IPS-15b (cell line): Measurements from ENCODE around the gene GNAO1.

Source experiments
- H3K27me3 ChIP-seq: one replicate; pipeline ENCODE4 v1.6.1; 2013; ENCODE audit warnings: low read length; ENCODE audit not compliant: control insufficient read depth, insufficient read depth
- H3K36me3 ChIP-seq: one replicate; pipeline ENCODE4 v1.6.1; 2013; ENCODE audit warnings: low read length; ENCODE audit not compliant: control insufficient read depth, insufficient read depth
- H3K4me1 ChIP-seq: one replicate; pipeline ENCODE4 v1.6.1; 2013; ENCODE audit warnings: mild to moderate bottlenecking, low read length; ENCODE audit not compliant: control insufficient read depth, insufficient read depth
- H3K4me3 ChIP-seq: one replicate; pipeline ENCODE4 v1.5.1; 2013; ENCODE audit warnings: low read depth, low read length
- H3K9ac ChIP-seq: one replicate; pipeline ENCODE4 v1.6.1; 2013; ENCODE audit warnings: low read depth, mild to moderate bottlenecking, low read length
- H3K9me3 ChIP-seq: one replicate; pipeline ENCODE4 v1.6.1; 2013; ENCODE audit warnings: mild to moderate bottlenecking, low read length; ENCODE audit not compliant: control insufficient read depth, insufficient read depth

Gene GNAO1

GRCh38 chr16:56282451-56282850 is 91.2 kb downstream of the GNAO1 start:
- no peaks in the 10 kb centered on the region for H3K9me3 ChIP-seq
- H3K4me1 ChIP-seq = peaks cover 21% of the 10 kb centered on the region
- no peaks in the 10 kb centered on the region for H3K27me3 ChIP-seq
- no peak overlapping the region for H3K4me3 ChIP-seq
- no peaks in the 10 kb centered on the region for H3K36me3 ChIP-seq
- H3K9ac ChIP-seq = no peak overlapping the region

- Histone ChIP-seq H3K9me3 (no peaks in the 10 kb centered on the region), H3K9ac (no peak overlapping the region), H3K4me1 (peaks cover 21% of the 10 kb centered on the region), H3K27me3 (no peaks in the 10 kb centered on the region), H3K36me3 (no peaks in the 10 kb centered on the region), H3K4me3 (no peak overlapping the region)
Observed at GRCh38 chr16:56284521-56284920, 93.2 kb downstream of the GNAO1 start.

- no peaks in the 10 kb centered on the region for H3K9me3 ChIP-seq
- H3K36me3 ChIP-seq = no peaks in the 10 kb centered on the region
- H3K27me3 ChIP-seq = no peaks in the 10 kb centered on the region
- H3K9ac ChIP-seq = no peak overlapping the region
- no peak overlapping the region for H3K4me3 ChIP-seq
- peaks cover 15% of the 10 kb centered on the region for H3K4me1 ChIP-seq
Observed at GRCh38 chr16:56286809-56287208, 95.5 kb downstream of the GNAO1 start.

- H3K36me3 ChIP-seq = no peaks in the 10 kb centered on the region
- no peak overlapping the region for H3K9ac ChIP-seq
- H3K9me3 ChIP-seq = no peaks in the 10 kb centered on the region
- peaks cover 3% of the 10 kb centered on the region for H3K4me1 ChIP-seq
- H3K27me3 ChIP-seq = no peaks in the 10 kb centered on the region
- H3K4me3 ChIP-seq = no peak overlapping the region
Observed at GRCh38 chr16:56288019-56288418, 96.7 kb downstream of the GNAO1 start.

GRCh38 chr16:56289416-56289815 is 98.1 kb downstream of the GNAO1 start:
- no peaks in the 10 kb centered on the region for H3K36me3 ChIP-seq
- peaks cover under 1% of the 10 kb centered on the region for H3K27me3 ChIP-seq
- no peak overlapping the region for H3K9ac ChIP-seq
- H3K9me3 ChIP-seq = no peaks in the 10 kb centered on the region
- H3K4me3 ChIP-seq = no peak overlapping the region
- H3K4me1 ChIP-seq = no peaks in the 10 kb centered on the region

- H3K9me3 ChIP-seq = no peaks in the 10 kb centered on the region
- H3K4me1 ChIP-seq = no peaks in the 10 kb centered on the region
- H3K4me3 ChIP-seq = no peak overlapping the region
- H3K36me3 ChIP-seq = no peaks in the 10 kb centered on the region
- peaks cover 3% of the 10 kb centered on the region for H3K27me3 ChIP-seq
- no peak overlapping the region for H3K9ac ChIP-seq
Observed at GRCh38 chr16:56289862-56290261, 98.6 kb downstream of the GNAO1 start.

GRCh38 chr16:56294014-56294413 is 102.7 kb downstream of the GNAO1 start:
- Histone ChIP-seq H3K36me3 (no peaks in the 10 kb centered on the region), H3K4me3 (no peak overlapping the region), H3K9me3 (no peaks in the 10 kb centered on the region), H3K4me1 (peaks cover 12% of the 10 kb centered on the region), H3K9ac (no peak overlapping the region), H3K27me3 (peaks cover 9% of the 10 kb centered on the region)

- no peak overlapping the region for H3K9ac ChIP-seq
- H3K9me3 ChIP-seq = no peaks in the 10 kb centered on the region
- H3K4me3 ChIP-seq = no peak overlapping the region
- H3K36me3 ChIP-seq = no peaks in the 10 kb centered on the region
- peaks cover 9% of the 10 kb centered on the region for H3K27me3 ChIP-seq
- peaks cover 12% of the 10 kb centered on the region for H3K4me1 ChIP-seq
Observed at GRCh38 chr16:56294579-56294978, 103.3 kb downstream of the GNAO1 start.

- Histone ChIP-seq H3K9ac (no peak overlapping the region), H3K27me3 (peaks cover 9% of the 10 kb centered on the region), H3K36me3 (no peaks in the 10 kb centered on the region), H3K4me1 (peaks cover 12% of the 10 kb centered on the region), H3K9me3 (no peaks in the 10 kb centered on the region), H3K4me3 (no peak overlapping the region)
Observed at GRCh38 chr16:56295059-56295665, 103.9 kb downstream of the GNAO1 start.

GRCh38 chr16:56295739-56296527 is 104.6 kb downstream of the GNAO1 start:
- no peak overlapping the region for H3K9ac ChIP-seq
- peaks cover 9% of the 10 kb centered on the region for H3K27me3 ChIP-seq
- H3K9me3 ChIP-seq = no peaks in the 10 kb centered on the region
- H3K4me1 ChIP-seq = peaks cover 12% of the 10 kb centered on the region
- H3K36me3 ChIP-seq = no peaks in the 10 kb centered on the region
- no peak overlapping the region for H3K4me3 ChIP-seq

- H3K4me1 ChIP-seq = peaks cover 12% of the 10 kb centered on the region
- no peaks in the 10 kb centered on the region for H3K36me3 ChIP-seq
- peaks cover 9% of the 10 kb centered on the region for H3K27me3 ChIP-seq
- no peaks in the 10 kb centered on the region for H3K9me3 ChIP-seq
- no peak overlapping the region for H3K4me3 ChIP-seq
- no peak overlapping the region for H3K9ac ChIP-seq
Observed at GRCh38 chr16:56297684-56298083, 106.4 kb downstream of the GNAO1 start.

GRCh38 chr16:56298116-56298515 is 106.8 kb downstream of the GNAO1 start:
- Histone ChIP-seq H3K4me3 (no peak overlapping the region), H3K27me3 (peaks cover 9% of the 10 kb centered on the region), H3K4me1 (peaks cover 12% of the 10 kb centered on the region), H3K9me3 (no peaks in the 10 kb centered on the region), H3K9ac (no peak overlapping the region), H3K36me3 (no peaks in the 10 kb centered on the region)
